HG02943 (cell line): ENCODE results near the gene TMEM60.
"Not testable (repeated sequence)": the region's sequence is repeated elsewhere in the genome, so short reads cannot be mapped to it uniquely, and the experiment has no call there.

Source experiments
- ATAC-seq: cut with Tn5 transposase; IDR thresholded peaks from one replicate; pipeline ENCODE4 v1.9.1; 2021; ENCODE audit warnings: mild to moderate bottlenecking, low read depth, moderate library complexity; ENCODE audit not compliant: unreplicated experiment

Gene TMEM60, protein sequence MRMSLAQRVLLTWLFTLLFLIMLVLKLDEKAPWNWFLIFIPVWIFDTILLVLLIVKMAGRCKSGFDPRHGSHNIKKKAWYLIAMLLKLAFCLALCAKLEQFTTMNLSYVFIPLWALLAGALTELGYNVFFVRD

GRCh38 chr7:77798394-77799077, at the start of gene TMEM60, which contains the start of gene PHTF2:
TSS of gene TMEM60 (minus strand) at chr7:77798434. CDS start at chr7:77794373, 4,061 bp downstream.
TSS of gene PHTF2 (plus strand) at chr7:77798773.
- ATAC-seq, result peak; percentile 93

DNA sequence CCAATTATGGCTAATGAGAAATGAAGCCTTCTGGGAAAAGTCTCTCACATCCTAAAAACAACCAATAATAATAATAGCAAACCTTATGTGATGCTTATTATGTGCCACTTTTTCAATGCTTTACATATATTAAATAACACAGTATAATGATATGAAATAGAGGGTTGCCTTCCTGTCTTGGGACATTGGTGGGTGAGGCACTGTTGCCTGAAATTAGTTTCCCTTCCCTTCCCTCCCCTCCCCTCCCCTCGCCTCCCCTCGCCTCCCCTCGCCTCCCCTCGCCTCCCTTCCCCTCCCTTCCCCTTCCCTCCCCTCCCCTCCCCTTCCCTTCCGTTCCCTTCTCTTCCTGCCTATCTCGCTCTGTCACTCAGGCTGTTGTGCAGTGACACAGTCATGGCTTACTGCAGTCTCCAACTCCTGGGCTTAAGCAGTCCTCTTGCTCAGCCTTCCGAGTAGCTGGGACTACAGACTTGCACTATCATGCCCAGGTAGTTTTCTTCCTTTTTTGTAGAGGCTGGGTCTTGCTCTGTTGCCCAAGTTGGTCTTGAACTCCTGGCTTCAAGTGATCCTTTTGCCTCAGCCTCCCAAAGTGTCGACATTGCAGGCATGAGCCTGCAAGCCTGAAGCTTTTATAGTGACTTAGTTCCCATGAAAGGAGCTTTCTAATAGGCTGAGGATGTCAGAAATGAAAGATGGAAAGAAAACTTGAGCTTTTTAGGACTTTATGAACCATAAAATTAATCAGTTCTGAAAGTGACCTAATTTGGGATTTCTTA, 48.3 kb upstream of the TMEM60 start:
- ATAC-seq, result no peak

- ATAC-seq, result no peak
Observed at GRCh38 chr7:77843194-77843593, 45.0 kb upstream of the TMEM60 start.

DNA sequence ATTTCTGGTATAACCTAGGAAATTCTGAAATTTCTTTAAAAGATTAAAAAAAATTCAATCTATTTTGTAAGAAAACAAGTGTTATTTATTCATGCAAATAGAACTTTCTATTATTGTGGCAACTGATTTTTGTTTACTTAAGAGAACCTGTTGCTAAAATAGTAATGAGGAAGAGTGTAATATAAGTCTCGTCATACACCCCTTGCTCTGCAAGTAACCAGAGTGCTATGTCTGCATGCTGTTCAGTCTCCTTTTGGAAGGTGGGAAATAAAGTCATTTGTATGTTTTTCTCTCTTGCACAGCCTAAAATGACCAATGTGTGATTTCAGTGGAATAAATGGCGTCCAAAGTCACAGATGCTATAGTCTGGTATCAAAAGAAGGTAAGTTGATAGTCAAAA, 41.7 kb upstream of the TMEM60 start:
- no peak for ATAC-seq

GRCh38 chr7:77838929-77839491, 40.8 kb upstream of the TMEM60 start:
- no peak for ATAC-seq

- no peak for ATAC-seq
Observed at GRCh38 chr7:77837966-77838365, 39.7 kb upstream of the TMEM60 start.

DNA sequence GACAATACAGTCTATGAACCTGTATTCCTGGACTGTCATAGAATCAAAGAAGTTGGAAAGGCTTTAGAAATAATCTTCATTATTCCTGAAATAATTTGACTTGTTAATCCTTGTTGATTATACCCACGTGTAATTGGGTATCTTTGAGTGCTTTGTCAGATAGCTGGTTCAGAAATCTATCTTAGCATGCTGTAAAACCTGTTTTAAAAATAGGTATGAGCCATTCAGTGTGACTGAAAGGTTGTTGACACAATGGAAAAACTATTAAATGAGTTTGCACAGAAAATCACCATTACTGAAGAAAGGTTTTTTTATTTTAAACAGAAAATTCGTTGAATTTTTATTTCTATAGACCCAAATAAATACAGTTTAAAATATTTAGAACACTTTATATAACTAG, 39.0 kb upstream of the TMEM60 start:
- no peak for ATAC-seq

DNA sequence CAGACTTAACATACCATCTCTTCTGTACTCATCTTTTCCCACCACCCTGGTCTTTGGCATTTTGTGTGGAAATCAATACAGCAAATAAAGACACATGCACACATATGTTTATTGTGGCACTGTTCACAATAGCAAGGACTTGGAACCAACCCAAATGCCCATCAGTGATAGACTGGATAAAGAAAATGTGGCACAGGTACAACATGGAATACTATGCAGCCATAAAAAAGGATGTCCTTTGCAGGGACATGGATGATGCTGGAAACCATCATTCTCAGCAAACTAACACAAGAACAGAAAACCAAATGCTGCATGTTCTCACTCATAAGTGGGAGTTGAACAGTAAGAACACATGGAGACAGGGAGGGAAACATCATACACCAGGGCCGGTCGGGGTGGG, 38.2 kb upstream of the TMEM60 start:
- ATAC-seq, result not testable (repeated sequence)

GRCh38 chr7:77833136-77833535, 34.9 kb upstream of the TMEM60 start:
- ATAC-seq, result no peak

DNA sequence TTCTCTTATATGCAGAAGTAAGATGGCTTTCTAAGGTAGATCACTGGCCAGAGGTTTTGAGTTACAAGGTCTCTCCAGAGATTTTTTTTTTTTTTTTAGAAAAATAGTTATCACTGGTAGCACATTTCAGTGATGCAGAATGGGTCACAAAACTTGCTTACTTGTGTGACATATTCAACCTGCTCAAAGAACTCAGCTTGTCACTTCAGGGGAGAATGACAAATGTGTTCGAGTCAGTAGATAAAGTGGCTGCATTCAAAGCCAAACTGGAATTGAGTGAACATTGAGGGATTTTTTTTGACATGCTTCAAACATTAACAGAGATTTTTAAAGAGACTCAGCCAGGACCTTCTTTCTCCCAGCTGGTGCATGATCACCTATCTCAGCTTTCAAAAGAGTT, 33.7 kb upstream of the TMEM60 start:
- no peak for ATAC-seq

DNA sequence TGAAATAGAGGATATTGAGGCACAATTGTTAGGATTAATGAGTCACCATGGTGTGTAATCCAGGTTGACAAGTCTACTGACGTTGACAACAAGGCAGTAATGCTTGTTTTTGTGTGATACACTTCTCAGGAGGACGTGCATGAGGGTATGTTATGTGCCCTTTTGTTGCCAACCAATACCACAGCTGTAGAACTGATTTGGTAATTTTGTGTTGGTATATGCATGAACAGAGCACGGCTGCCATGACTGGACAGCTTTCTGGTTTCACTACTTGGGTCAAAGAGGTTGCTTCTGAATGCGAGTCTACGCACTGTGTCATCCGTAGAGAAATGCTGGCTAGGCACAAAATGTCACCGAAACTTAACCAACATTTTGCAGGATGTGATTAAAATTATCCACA, 33.2 kb upstream of the TMEM60 start:
- no peak for ATAC-seq

- no peak for ATAC-seq
Observed at GRCh38 chr7:77830649-77831355, 32.6 kb upstream of the TMEM60 start.

DNA sequence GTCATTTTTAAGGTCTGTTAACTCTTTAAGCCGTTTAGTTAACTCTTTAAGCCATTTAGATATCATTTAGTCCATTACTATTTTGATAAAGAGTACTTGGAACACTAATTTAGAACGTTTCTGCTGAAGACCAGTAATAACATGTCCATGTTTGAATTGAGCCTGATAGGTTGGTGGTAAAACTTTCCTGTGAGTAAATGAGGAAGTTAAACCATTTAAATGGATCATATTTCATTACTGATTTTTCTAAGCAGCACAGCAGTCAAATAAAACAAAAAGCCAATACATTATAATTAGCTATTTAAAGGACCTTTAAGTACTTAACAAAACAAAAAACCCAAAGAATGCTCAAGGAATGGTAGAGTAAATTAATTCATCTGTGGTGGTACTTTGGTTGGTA, 29.8 kb upstream of the TMEM60 start:
- no peak for ATAC-seq

- no peak for ATAC-seq
Observed at GRCh38 chr7:77826300-77826699, 28.1 kb upstream of the TMEM60 start.

GRCh38 chr7:77825131-77825530, 26.9 kb upstream of the TMEM60 start:
- ATAC-seq, result no peak

DNA sequence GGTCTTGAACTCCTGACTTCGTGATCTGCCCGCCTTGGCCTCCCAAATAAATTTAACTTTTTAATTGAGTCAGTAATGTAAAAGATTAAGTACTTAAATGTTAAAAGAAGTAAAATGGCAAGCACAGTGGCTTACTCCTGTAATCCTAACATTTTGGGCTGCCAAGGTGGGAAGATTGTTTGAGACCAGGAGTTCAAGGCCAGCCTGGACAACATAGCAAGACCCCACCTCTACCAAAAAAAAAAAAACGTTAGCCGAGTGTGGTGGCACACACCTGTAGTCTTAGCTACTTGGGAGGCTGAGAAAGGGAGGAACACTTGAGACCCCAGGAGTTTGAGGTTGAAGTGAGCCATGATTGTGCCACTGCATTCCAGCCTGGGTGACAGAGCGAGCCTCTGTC, 26.4 kb upstream of the TMEM60 start:
- no peak for ATAC-seq

DNA sequence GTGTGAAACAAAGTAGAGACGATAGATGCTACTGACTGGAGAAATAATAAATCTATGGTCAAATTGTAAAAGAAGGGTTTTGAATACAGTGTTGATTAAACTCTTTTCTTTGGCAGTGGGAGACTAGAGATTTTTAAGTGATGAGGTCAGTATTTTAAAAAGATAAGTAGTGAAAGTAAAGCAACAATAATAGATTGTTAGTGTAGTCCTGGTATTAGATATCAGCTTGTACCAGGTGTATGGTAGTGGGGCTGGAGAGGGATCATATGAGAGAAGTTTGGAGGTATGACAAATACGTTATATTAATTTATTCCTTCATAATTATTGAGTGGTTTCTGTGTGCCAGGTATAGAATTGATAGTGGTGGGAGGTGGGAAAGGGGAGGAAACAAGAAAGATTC, 25.6 kb upstream of the TMEM60 start:
- ATAC-seq, result no peak

- no peak for ATAC-seq
Observed at GRCh38 chr7:77822269-77822668, 24.0 kb upstream of the TMEM60 start.

GRCh38 chr7:77820967-77821366, 22.7 kb upstream of the TMEM60 start:
- ATAC-seq, result no peak

DNA sequence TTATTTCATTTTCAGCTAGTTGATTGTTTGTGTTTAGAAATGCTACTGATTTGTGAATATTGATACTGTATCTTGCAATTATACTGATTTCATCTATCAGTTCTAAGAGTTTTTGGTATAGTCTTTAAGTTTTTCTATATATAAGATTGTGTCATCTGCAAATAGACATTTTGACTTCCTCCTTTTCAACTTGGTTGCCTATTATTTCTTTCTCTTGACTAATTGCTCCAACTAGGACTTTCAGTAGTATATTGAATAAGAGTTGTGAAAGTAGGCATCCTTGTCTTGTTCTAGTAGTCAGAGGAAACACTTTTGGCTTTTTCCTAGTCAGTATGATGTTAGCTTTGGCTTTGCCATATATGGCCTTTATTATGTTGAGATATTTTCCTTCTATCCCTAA, 20.8 kb upstream of the TMEM60 start:
- no peak for ATAC-seq

DNA sequence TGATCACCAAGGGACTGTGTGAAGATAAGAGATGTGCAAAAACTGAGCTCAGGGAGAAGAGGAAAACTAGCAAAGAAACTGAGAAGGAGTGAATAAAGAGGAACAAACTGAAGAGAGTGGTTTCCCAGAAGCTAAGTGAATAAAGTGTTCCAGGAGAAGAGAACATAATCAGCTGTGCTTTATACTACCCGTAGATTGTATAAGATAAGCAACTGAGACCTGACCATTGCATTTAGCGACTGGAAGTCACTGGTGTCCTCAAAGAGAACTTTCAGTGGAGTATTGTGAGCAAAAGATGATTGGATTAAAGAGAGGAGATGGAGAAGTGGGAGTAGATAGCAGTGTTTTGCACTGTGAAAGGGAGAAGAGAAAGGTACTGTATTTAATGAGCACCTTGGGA, 14.9 kb upstream of the TMEM60 start:
- ATAC-seq, result no peak
